GM12865 (cell line): ENCODE data around the gene RUNX1.
A peak's percentile ranks its signal among the peaks of the same experiment; 100 is the strongest.

ENCODE experiments used
- DNase-seq: peaks from one replicate; pipeline ENCODE4 v3.0.0; 2010; ENCODE audit warnings: low read depth
- H3K4me3 ChIP-seq: 2 replicates; pipeline ENCODE4 v1.5.1; 2011; ENCODE audit warnings: mild to moderate bottlenecking, low read depth, low read length, control low read depth
- TF ChIP-seq, protein P1 (sequence below): IDR thresholded peaks from 2 replicates; pipeline ENCODE4 v1.5.1; 2011; ENCODE audit warnings: low read length, control low read depth, low read depth, inconsistent platforms; ENCODE audit not compliant: insufficient read depth; ENCODE audit errors: missing control alignments

Gene RUNX1

GRCh38 chr21:34857874-34858273, 191.2 kb downstream of the RUNX1 start:
- no peak overlapping the region for H3K4me3 ChIP-seq
- DNase-seq, result no peak
- TF ChIP-seq, protein P1, sequence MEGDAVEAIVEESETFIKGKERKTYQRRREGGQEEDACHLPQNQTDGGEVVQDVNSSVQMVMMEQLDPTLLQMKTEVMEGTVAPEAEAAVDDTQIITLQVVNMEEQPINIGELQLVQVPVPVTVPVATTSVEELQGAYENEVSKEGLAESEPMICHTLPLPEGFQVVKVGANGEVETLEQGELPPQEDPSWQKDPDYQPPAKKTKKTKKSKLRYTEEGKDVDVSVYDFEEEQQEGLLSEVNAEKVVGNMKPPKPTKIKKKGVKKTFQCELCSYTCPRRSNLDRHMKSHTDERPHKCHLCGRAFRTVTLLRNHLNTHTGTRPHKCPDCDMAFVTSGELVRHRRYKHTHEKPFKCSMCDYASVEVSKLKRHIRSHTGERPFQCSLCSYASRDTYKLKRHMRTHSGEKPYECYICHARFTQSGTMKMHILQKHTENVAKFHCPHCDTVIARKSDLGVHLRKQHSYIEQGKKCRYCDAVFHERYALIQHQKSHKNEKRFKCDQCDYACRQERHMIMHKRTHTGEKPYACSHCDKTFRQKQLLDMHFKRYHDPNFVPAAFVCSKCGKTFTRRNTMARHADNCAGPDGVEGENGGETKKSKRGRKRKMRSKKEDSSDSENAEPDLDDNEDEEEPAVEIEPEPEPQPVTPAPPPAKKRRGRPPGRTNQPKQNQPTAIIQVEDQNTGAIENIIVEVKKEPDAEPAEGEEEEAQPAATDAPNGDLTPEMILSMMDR, result no peak

GRCh38 chr21:34857122-34857713, 191.9 kb downstream of the RUNX1 start:
- TF ChIP-seq, protein P1, result no peak
- no peak overlapping the region for H3K4me3 ChIP-seq
- DNase-seq, result no peak

DNA sequence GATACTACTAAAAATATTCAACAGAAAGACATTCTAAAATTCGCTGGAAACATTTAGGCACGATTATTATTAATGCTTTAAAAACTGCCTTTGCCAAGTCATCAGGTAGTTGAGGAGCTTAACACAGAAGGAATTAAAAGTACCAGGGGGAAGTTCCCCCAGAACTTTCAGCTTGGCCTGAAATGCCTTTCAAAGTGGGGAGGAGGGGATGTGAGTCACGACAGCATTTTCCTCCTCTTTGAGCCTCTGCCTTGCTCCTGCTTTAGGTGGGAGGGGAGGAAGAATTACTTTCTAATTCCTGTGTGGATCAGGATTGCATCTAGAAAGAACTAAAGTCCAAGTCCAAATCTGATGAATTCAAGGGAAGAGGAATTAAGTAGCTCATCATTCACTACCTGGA, 196.7 kb downstream of the RUNX1 start:
- no peak overlapping the region for H3K4me3 ChIP-seq
- no peak for DNase-seq
- TF ChIP-seq, protein P1, result no peak

DNA sequence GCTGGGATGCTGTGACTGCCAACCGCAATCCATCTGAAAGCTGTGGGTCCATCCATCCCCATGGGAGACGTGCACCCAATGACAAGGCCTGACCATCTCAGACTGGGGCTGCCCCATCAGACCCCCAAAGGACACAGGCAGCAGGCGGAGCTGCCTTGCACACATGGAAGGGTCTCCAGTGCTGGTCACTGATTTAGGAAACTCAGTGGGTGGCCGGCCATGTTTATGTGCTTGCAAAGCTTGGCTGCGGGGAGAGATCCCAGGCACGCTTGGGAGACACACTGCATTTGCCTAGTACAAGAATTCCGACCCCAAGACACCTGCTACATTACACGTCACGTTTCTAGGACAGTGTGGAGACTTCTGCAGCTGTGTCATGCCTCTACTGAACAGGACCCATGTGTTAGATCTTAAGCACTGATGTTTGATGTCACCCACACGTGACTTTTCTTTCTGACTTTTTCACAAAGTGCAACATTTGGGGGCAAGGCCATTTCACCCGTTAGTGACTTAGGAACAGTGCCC, 198.9 kb downstream of the RUNX1 start:
- H3K4me3 ChIP-seq, result no peak overlapping the region
- DNase-seq, result no peak
- TF ChIP-seq, protein P1, result no peak

DNA sequence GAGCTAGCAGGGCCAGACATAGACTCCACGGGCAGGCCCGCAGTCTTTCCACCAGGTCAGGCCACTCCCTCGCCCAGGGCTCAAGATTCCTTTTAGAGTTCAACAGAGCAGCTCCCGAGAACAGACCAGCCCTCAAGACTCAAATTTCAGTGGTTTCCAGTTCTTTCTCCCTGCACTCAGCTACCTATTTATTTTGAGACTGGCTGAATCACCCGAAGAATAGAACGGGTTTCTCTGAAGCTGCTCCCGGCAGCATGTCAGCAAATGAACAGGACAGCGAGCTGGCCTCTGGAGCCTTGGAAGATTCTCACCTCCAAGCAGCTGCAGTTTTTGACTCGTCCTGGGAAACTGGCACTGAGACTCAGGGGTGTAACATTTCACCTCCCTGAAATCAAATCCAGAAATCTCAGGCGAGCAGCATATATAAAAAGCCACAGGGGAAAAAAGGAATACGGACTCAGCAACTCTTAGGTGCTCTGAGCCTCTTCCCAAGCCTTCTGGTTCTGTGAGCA, 202.4 kb downstream of the RUNX1 start:
- H3K4me3 ChIP-seq, result no peak overlapping the region
- TF ChIP-seq, protein P1, result no peak
- no peak for DNase-seq

GRCh38 chr21:34845521-34846451, 203.3 kb downstream of the RUNX1 start:
- DNase-seq, result peak; percentile 80
- H3K4me3 ChIP-seq, result no peak overlapping the region
- TF ChIP-seq, protein P1, result no peak
